G401 (cell line): ENCODE measurements around the gene TCF23. TPM values are rescaled to one million over a fixed set of nuclear protein-coding genes. Genes with fewer than 3 reads are reported as not detected.

Source experiments
- total RNA-seq: library from RNA; depleted of rRNA; stranded (reverse); fragments of >200 nt; shearing (Covaris generic); gene quantifications from 2 replicates; pipeline ENCODE4 v1.2.3, GENCODE V29; 2014; rRNA removed

The TCF23 gene
- total RNA-seq, 1 experiment from 2014 or later, result not detected

Other genes starting within 250 kb of the TCF23 start
- 2.3 and 4.2 TPM in 2 replicates for gene MAPRE3, start 178.4 kb upstream of the TCF23 start, total RNA-seq
- gene TMEM214, start 116.0 kb upstream of the TCF23 start, total RNA-seq, result 34.7 and 37.0 TPM in 2 replicates
- 59.4 and 68.2 TPM in 2 replicates for gene AGBL5, start 97.3 kb upstream of the TCF23 start, total RNA-seq
- gene OST4, start 77.3 kb upstream of the TCF23 start, total RNA-seq, result 339 and 392 TPM in 2 replicates
- gene EMILIN1, start 70.4 kb upstream of the TCF23 start, total RNA-seq, result 2.3 and 3.9 TPM in 2 replicates
- gene KHK, start 62.2 kb upstream of the TCF23 start, total RNA-seq, result 2.4 and 7.3 TPM in 2 replicates
- gene CGREF1, start 29.9 kb upstream of the TCF23 start, total RNA-seq, result 1.3 and 11.3 TPM in 2 replicates
- 0.43 TPM in 1 of 2 replicates, not detected in the other for gene ABHD1, start 25.2 kb upstream of the TCF23 start, total RNA-seq
- 89.5 and 92.2 TPM in 2 replicates for gene PREB, start 14.4 kb upstream of the TCF23 start, total RNA-seq
- gene PRR30, start 9.6 kb upstream of the TCF23 start, total RNA-seq, result not detected in 2 replicates
- 130 and 164 TPM in 2 replicates for gene ATRAID, start 63.0 kb downstream of the TCF23 start, total RNA-seq
- gene SLC5A6, start 63.3 kb downstream of the TCF23 start, total RNA-seq, result 53.8 and 60.0 TPM in 2 replicates
- 52.3 and 69.6 TPM in 2 replicates for gene CAD, start 68.4 kb downstream of the TCF23 start, total RNA-seq
- 1.3 and 2.6 TPM in 2 replicates for gene SLC30A3, start 114.0 kb downstream of the TCF23 start, total RNA-seq
- not detected in 2 replicates for gene DNAJC5G, start 126.4 kb downstream of the TCF23 start, total RNA-seq
- not detected in 2 replicates for gene TRIM54, start 133.4 kb downstream of the TCF23 start, total RNA-seq
- not detected in 2 replicates for gene UCN, start 159.4 kb downstream of the TCF23 start, total RNA-seq
- gene MPV17, start 174.1 kb downstream of the TCF23 start, total RNA-seq, result 80.5 and 99.1 TPM in 2 replicates
- 101 and 102 TPM in 2 replicates for gene GTF3C2, start 207.8 kb downstream of the TCF23 start, total RNA-seq
- 36.0 and 44.8 TPM in 2 replicates for gene EIF2B4, start 221.3 kb downstream of the TCF23 start, total RNA-seq
- gene SNX17, start 221.6 kb downstream of the TCF23 start, total RNA-seq, result 157 and 165 TPM in 2 replicates
- gene ZNF513, start 231.7 kb downstream of the TCF23 start, total RNA-seq, result 20.4 and 23.3 TPM in 2 replicates